Neural progenitor cell (in vitro differentiated cells): ENCODE results near the gene DDX49.

Experiments used
- CTCF ChIP-seq: fragments of 200-600 bp; sonication (generic); IDR thresholded peaks from 2 replicates; pipeline ENCODE4 v1.5.1; 2017; ENCODE audit warnings: antibody characterized with exemption, mild to moderate bottlenecking
- EZH2 ChIP-seq: fragments of 200-600 bp; sonication (generic); IDR thresholded peaks from 2 replicates; pipeline ENCODE4 v1.6.1; 2017; ENCODE audit warnings: antibody characterized with exemption, mild to moderate bottlenecking, moderate library complexity
- EZH2phosphoT487 ChIP-seq: fragments of 200-600 bp; sonication (generic); IDR thresholded peaks from 2 replicates; pipeline ENCODE4 v1.6.1; 2017; ENCODE audit warnings: antibody characterized with exemption

GRCh38 chr19:18975011-18975410, 55.5 kb downstream of the DDX49 start:
- TF ChIP-seq CTCF (no peak), EZH2phosphoT487 (no peak), EZH2 (no peak)
